Left ventricle myocardium superior (tissue), 1 donor: ENCODE results near the gene TGM4. TPM values are rescaled to one million over a fixed set of nuclear protein-coding genes. Genes with fewer than 3 reads are reported as not detected.
"Not testable (repeated sequence)": the region's sequence is repeated elsewhere in the genome, so short reads cannot be mapped to it uniquely, and the experiment has no call there.

Source experiments
- ATAC-seq: fragments of 200-7000 bp; cut with Tn5 transposase; one replicate; pipeline ENCODE4 v1.9.1; 2020; ENCODE audit warnings: mild to moderate bottlenecking, moderate library complexity
- DNase-seq: peaks from one replicate; pipeline ENCODE4 v3.0.0-alpha.2; 2020
- intact Hi-C: fragments of 100-400 bp; cut with micrococcal nuclease; formaldehyde crosslinking; loops from one replicate; pipeline ENCODE4 v1.11.0; 2022
- total RNA-seq: library from RNA; stranded (reverse); fragmentation: NEBNext Ultra II Directional; extraction: Animal tissue kit (Norgen Biotek cat#: 25700); gene quantifications from one replicate; pipeline ENCODE4 v1.2.1, GENCODE V29; 2021
- donor health status: DM: no; HTN: yes; CAD: no; lungs with severe emphysema.

Gene TGM4
- total RNA-seq, 1 donor from 2014 or later, result not detected

DNA sequence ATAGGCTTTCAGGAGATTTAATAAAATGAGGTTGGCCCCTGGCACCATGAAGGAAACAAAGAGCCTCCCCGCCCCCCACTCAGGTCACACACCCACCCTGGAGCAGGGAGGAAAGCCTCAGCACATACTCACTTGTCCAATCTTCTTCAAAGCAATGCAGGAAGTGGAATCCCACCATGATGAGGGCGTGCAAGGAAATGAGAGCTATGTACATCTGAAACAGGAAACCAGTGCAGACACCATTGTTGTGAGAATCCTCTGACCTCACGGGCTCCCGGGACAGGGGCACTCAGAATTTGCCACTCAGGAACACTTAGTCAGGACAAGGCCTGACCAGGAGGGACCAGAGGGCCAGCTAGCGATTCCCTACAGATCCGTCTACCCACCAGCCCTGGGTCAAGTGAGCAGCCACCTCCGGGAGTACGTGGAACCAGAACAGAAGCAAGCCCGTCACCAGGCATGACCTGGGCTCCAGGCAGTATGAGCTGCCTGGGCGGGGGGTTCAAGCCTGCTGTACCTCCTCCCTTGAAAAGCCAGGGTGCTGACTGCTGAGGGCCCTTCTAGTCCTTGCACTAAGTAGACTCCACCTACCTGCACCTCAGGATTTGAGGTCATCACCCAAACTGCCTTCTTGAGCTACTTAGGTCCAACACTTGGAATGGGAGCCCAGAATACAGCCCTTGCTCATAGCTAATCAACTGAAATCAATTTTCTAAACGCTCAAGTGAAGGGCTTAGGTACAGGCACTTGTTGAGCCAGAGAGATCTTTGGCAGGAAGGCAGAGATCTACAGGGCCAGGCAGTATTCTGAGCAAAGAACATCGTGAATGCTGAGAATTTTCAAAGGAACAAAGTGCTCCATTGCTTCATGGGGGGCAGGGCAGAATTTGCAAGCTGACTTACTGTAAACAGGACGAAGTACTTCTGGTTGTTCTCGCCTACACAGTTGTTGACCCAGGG lies 58.9 kb downstream of the TGM4 start:
- ATAC-seq (no peak), DNase-seq (no peak)
- intact Hi-C loops, result no loop called here

DNA sequence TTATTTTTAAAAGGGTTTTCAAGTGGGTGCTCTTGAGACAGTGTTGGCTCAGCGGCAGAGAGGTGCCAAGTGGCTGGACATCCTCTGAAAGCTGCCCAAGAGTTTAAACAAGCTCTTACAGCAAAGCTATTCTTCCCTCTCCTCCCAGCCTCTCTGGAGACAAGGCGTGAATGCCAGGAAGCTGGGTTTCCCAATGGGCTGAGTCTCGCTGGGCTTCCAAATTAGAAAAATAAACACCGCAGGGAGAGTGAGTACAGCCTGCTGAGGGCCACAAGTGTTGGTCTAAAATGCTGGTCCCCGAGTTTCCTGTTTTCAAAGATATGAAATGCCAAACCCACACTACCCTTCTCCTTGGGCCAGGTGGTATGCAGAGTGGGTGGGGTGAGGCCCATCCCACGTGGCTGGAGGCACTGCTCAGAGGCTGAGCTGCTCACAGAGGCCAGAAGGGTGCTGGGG lies 65.2 kb downstream of the TGM4 start:
- ATAC-seq (peak; percentile 86), DNase-seq (no peak)
- intact Hi-C loops, result no loop called here

GRCh38 chr3:44942202-44942921 lies 68.0 kb downstream of the TGM4 start:
- DNase-seq (no peak), ATAC-seq (no peak)
- intact Hi-C loops, result no loop called here

DNA sequence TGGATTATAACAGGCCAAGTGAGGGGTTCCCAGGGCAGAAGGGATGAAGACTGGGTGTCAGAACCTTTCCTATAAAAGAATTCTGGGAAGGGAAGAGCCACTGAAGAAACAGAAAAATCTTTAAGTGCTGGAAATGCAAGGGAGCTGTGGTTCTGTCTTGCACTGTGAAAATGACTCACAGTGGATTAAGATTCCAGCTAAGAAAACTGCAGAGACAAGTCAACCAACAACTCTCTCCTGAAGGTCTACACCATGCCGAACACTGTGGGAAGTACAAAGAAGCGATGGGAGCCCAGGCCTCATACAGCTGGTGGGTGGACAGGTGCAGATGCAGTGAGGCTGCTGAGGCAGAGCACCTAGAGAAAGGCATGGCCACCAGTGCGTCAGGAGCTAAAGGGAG lies 73.8 kb downstream of the TGM4 start:
- intact Hi-C loops, result no loop called here
- ATAC-seq, result no peak
- no peak for DNase-seq

GRCh38 chr3:44949770-44950169 lies 75.4 kb downstream of the TGM4 start:
- ATAC-seq, intact Hi-C loops, DNase-seq: not testable (repeated sequence)

GRCh38 chr3:44950275-44950734 lies 75.9 kb downstream of the TGM4 start:
- ATAC-seq (no peak), DNase-seq (no peak)
- intact Hi-C loops, result no loop called here

- DNase-seq, result no peak
- intact Hi-C loops, result no loop called here
Observed at GRCh38 chr3:44952689-44953088, 78.3 kb downstream of the TGM4 start.

GRCh38 chr3:44954304-44954703 lies 79.9 kb downstream of the TGM4 start:
- no peak for ATAC-seq
- DNase-seq, result no peak
- intact Hi-C loops, result no loop called here

More at GRCh38 chr3:44952689-44953088, 78.3 kb downstream of the TGM4 start:
- no peak for ATAC-seq

- DNase-seq, result no peak
- intact Hi-C loops, result no loop called here
- ATAC-seq, result no peak
Observed at GRCh38 chr3:44954962-44955361, 80.6 kb downstream of the TGM4 start.

- ATAC-seq, result peak; percentile 42
- no peak for DNase-seq
- intact Hi-C loops, result no loop called here
Observed at GRCh38 chr3:44955917-44956316, 81.5 kb downstream of the TGM4 start.

DNA sequence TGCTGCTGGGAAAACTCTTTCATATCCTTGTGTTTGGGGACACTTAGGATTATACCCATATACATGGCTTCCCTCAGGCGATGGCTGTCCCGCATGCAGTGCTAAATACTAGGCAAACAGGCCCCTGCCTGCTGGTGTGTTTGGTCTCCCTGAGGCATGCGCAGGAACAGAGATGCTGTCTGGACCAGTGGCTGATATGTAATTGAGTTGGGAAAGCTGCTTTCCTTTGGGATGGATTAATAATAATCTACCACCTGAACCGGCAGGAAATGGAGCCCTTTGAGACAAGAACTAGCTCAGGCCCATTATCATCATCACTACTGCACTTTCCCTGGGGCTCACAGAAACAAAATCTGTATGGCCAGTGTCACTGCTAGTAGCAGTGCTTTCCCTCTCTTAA lies 83.6 kb downstream of the TGM4 start:
- ATAC-seq, result no peak
- no peak for DNase-seq
- intact Hi-C loops, result no loop called here

DNA sequence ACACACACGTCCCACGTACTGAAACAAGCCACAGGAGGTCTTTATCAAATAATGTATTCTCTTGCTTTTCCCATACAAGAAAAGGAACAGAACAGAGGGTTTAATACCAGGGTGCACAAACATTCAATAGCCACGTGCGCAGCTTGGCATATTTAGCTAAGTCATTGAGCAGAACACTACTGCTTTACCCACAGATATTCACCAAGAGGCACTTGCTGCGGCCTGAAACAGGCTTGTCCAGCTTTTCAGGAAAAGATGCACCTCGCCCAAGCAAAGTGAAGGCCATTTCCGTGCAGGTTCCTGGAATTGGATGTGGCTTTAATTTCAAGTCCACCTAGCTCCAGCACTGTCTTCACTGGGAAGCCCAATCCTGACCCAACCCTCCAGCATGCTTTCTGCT lies 84.0 kb downstream of the TGM4 start:
- DNase-seq, result no peak
- intact Hi-C loops, result no loop called here
- ATAC-seq, result no peak

DNA sequence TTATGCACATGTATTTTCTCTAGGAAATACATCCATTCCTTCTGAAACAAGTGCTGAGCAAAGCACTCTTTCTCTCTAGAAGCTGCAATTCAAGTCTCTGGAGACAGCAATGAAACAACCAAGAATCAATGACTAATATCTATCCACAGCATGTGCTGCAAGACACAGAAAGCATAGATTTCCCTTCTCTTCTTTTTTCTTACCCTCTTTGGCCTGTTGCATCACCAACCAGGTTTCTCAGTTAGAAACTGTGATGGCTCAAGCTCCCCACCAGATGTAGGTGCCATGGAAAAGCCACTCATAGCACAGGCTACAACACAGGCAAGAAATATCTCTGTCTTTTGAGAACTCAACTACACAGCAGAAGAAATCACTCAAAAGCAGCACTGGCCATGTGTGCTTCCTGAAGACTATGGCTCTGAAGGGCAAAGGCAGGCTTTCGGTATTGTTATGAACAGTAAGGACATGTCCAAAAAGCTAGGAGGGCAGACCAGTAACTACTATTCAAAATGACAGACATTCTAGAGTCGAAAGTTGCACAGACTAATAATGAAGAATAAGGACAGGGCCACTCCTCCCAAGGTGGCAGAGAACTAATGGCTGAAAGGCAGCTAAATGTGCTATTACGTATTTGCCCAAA lies 86.1 kb downstream of the TGM4 start:
- ATAC-seq (no peak), DNase-seq (no peak)
- intact Hi-C loops, result no loop called here

- intact Hi-C loops, result no loop called here
- ATAC-seq, result no peak
- DNase-seq, result no peak
Observed at GRCh38 chr3:44961888-44962287, 87.5 kb downstream of the TGM4 start.

DNA sequence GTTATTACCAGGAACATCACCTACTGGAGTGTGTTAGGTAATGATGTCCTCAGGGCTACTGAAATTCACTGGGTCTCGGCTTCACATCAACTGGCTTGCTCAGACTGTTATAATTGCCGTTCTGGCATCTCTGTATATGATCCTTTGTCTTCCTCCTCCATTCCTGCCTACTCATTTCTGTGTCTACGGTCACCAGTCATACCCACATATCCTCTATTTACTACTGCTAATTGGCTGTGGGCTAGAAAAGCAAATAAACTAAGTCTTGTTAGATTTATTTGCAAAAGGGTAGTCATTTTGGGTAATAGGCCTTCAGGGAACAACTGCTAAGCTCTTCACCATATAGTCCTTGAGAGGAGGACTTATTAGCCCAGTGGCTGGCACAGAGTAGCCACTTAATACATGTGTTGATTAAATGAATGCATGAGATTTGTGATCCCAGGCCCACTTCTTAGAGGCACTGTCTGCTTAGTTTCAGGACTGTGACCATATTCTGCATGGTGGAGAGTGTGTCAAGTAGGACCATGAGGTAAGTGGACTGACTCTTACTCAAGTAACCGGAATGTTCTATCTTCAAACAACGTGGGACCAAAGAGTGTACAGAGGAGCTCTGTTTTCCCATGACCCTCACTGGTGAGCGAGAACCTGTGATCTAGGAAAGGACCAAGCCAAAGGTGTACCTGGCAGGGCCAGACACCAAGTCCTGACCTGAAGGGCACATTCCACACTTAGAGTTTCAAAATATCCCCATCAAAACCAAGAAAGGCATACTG lies 88.4 kb downstream of the TGM4 start:
- intact Hi-C loops, result no loop called here
- no peak for DNase-seq
- no peak for ATAC-seq

DNA sequence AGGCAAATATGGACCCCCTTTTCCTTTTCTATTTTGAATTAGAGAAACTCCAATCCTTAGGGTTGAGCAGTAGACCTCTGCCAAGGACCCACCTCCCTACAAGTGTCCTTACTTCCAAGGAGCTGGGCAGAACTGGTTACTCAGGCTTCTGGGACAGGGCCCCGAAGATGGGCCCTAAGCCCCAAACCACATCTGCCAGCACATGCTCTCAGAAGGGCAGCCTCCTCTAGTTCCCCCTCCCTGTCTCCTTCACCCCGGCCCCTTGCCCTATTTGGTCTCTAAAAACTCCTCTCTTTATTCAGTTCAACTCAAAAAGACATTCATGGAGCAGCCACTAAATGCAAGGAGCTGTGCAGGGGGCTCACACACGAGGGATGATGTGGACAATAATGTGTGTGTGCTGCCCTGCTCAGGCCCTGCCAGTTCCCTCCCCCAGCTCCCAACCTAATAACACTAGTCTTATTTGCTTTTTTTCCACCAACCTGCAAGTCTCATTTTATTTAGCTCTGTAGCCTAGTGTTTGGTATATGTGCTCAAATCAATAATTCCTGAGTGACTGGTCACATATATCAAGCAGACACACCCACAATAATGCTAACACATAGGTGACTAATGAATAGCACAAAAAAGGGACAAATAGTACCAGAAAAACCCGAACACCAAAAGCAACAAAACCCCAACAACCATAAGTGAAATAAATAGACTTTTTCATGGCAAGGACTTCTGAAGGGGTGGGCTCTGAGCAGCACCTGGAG lies 89.3 kb downstream of the TGM4 start:
- ATAC-seq, result no peak
- DNase-seq, result no peak
- intact Hi-C loops, result no loop called here
